Activated naive CD8-positive, alpha-beta T cell (primary cell): Measurements from ENCODE around the gene SLC51B.
"Not testable (repeated sequence)": the region's sequence is repeated elsewhere in the genome, so short reads cannot be mapped to it uniquely, and the experiment has no call there.

ENCODE experiments used
- H3K27ac Mint-ChIP-seq: one replicate; pipeline ENCODE4 v1.8.0; 2021; ENCODE audit warnings: mixed read lengths
- H3K27me3 Mint-ChIP-seq: one replicate; pipeline ENCODE4 v1.8.0; 2021; ENCODE audit warnings: mixed read lengths
- H3K36me3 Mint-ChIP-seq: one replicate; pipeline ENCODE4 v1.8.0; 2021; ENCODE audit warnings: mixed read lengths
- H3K4me1 Mint-ChIP-seq: one replicate; pipeline ENCODE4 v1.8.0; 2021; ENCODE audit warnings: low read depth, mixed read lengths
- H3K4me3 Mint-ChIP-seq: one replicate; pipeline ENCODE4 v1.8.0; 2021; ENCODE audit warnings: mild to moderate bottlenecking, mixed read lengths
- H3K9me3 Mint-ChIP-seq: one replicate; pipeline ENCODE4 v1.8.0; 2021; ENCODE audit warnings: low read depth, mixed read lengths

The SLC51B gene

DNA sequence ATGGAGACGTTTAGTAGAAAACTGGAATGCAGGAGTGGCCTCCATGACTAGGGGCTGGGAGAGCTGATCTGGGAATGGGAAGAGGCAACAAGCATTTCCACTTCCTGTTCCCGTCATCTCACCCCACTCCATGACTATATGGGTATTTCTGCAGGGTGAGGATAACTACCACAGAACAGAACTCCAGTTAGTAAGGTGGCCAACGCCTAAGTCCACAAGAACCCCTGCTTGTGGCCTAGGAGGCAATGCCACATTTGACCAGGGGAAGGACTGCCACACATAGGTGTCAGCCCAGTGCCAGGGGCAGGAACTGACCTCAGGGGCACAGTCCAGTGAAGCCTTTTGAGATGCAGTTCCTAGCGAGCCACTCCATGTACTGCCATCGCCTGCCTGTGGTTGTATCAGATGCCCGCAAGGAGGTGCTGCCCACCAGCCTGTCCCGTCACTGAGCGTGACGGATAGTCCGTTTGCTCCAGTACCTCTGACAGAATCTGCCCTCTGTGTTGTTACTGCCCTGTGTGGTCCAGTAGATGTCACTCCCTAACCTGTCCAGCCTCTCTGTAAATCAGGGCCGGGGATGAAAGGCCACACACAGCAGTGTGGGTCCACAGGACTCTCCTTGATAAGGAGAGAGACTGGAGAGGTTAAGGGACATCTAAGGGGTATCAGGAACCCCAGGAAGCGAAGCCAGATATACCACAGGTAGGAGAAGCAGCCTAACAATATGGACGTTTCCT is 12.2 kb upstream of the SLC51B start:
- H3K4me3 Mint-ChIP-seq = no peak overlapping the region
- no peaks in the 10 kb centered on the region for H3K36me3 Mint-ChIP-seq
- H3K27me3 Mint-ChIP-seq = peaks cover 5% of the 10 kb centered on the region
- H3K4me1 Mint-ChIP-seq = peaks cover 14% of the 10 kb centered on the region
- no peaks in the 10 kb centered on the region for H3K9me3 Mint-ChIP-seq
- H3K27ac Mint-ChIP-seq = no peak overlapping the region

DNA sequence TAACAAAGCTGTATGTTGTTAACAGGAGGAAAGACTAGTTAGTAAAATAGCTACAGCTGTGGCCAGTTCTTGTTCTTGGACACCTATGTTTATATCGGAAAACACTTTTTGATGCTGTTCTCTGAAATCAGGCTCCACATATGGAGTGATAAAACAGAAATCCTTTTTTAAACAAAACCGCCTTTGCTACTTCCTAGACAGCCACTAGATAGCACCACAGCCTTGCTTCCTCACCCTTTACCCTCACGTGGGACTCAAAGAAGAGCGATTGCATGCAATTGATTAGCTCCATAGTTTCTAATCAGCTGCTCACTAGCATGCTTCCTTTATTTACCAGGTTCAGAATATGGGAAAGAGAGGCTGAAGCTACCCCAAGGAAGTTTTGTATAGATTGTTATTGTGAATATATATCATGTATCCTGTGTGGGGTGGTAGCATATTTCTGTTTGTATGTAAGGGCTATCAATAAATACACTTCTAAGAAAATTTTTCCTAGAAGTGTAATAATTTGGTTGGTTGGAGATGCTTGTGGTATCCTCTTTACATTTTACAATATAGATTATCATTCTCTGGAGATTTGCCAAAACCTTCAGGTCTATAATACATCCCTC is 11.4 kb upstream of the SLC51B start:
- H3K36me3 Mint-ChIP-seq = no peaks in the 10 kb centered on the region
- no peaks in the 10 kb centered on the region for H3K9me3 Mint-ChIP-seq
- H3K27ac Mint-ChIP-seq = no peak overlapping the region
- H3K4me3 Mint-ChIP-seq = no peak overlapping the region
- H3K27me3 Mint-ChIP-seq = peaks cover 5% of the 10 kb centered on the region
- H3K4me1 Mint-ChIP-seq = peaks cover 8% of the 10 kb centered on the region

DNA sequence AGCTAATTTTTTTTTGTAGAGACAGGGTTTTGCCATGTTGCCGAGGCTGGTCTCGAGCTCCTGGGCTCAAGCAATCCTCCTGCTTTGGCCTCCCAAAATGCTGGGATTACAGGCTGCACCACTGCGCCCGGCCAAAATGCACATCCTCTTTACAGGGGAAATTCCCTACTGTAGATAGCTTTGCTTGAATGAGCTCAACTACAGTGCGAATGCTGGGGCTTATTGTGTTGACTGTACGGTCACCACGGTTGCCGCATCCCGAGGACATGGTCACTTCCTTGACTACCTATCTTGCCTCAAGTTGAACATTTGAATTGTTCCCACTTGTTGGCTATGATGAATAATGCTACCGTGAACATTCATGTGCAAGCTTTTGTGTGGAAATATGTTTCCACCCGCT is 10.5 kb upstream of the SLC51B start:
- Mint-ChIP-seq H3K4me1 (peaks cover 8% of the 10 kb centered on the region), H3K36me3 (no peaks in the 10 kb centered on the region), H3K27ac (no peak overlapping the region), H3K4me3 (no peak overlapping the region), H3K27me3 (peaks cover 5% of the 10 kb centered on the region), H3K9me3 (no peaks in the 10 kb centered on the region)

DNA sequence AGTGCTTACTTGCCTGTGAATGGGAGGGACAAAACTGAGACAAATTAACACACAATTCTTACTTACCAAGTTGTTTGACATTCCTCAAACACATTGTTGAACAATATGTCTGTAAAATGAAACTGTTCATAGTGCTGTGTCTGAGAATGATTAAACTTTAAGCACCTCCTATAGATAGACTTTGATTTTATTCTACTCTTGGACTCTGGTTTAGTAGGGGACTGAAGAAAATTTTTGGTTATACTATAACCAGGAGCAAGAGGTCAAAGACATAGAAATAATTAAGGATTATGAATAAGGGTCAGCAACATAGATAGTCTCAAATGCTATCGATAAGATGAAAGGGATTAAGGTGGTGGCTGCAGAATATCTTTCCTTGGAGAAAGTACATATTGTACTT is 7.9 kb upstream of the SLC51B start:
- H3K4me1 Mint-ChIP-seq = peaks cover 8% of the 10 kb centered on the region
- no peak overlapping the region for H3K4me3 Mint-ChIP-seq
- no peaks in the 10 kb centered on the region for H3K36me3 Mint-ChIP-seq
- no peak overlapping the region for H3K27ac Mint-ChIP-seq
- H3K9me3 Mint-ChIP-seq = no peaks in the 10 kb centered on the region
- peaks cover 2% of the 10 kb centered on the region for H3K27me3 Mint-ChIP-seq

DNA sequence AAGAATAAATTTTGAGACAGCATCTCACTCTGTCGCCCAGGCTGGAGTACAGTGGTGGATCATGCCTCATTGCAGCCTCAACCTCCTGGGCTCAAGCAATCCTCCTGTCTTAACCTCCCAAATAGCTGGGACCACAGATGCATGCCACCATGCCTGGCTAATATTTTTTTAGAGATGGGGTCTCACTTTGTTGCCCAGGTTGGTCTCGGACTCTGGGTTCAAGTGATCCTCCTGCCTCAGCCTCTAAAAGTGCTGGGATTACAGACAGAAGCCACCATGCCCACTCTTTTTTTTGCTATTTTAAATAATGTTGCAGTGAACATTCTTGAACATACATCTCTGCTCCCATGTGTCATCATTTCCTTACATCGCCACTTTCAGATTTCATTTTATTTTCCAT is 6.8 kb upstream of the SLC51B start:
- Mint-ChIP-seq H3K9me3 (no peaks in the 10 kb centered on the region), H3K4me3 (no peak overlapping the region), H3K36me3 (no peaks in the 10 kb centered on the region), H3K4me1 (peaks cover 4% of the 10 kb centered on the region), H3K27me3 (peaks cover 1% of the 10 kb centered on the region), H3K27ac (no peak overlapping the region)

DNA sequence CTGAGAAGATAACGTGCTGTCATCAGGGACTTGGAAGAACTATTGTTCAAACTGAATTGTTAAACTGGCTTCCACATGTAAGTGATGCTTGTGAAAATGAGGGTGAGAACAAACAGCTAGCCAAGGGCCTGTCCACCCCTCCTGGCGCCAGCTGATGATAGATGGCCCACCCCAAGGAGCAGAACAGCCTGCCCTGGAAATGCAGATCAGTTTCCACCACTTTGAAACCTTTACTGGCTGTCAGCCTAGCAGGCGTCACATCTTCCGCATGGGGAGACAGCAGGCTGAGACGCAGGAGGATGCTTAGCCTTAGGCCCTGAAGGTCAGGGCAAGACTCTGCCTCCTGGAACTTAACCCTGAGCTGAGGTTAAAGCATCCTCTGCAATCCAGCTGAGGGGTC is 6.4 kb upstream of the SLC51B start:
- no peak overlapping the region for H3K4me3 Mint-ChIP-seq

DNA sequence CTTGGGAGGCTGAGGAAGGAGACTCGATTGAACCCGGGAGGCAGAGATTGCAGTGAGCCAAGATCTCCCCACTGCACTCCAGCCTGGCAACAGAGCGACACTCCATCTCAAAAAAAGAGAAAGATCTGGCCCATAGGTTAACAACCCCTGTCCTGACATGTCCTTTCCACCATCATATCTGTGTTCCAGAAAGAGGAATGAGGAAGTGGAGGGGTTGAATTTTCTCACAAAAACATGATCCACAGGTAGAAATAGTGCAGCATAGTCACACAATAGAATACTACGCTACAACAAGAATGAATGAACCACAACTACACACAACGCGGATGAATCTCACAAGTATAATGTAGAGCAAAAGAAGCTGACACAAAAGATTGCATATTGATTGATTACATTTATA is 4.7 kb upstream of the SLC51B start:
- no peaks in the 10 kb centered on the region for H3K36me3 Mint-ChIP-seq
- peaks cover 1% of the 10 kb centered on the region for H3K27me3 Mint-ChIP-seq
- no peak overlapping the region for H3K4me3 Mint-ChIP-seq
- H3K4me1 Mint-ChIP-seq = no peaks in the 10 kb centered on the region
- no peaks in the 10 kb centered on the region for H3K9me3 Mint-ChIP-seq
- no peak overlapping the region for H3K27ac Mint-ChIP-seq

More for the DNA sequence above, 6.4 kb upstream of the SLC51B start:
- no peaks in the 10 kb centered on the region for H3K36me3 Mint-ChIP-seq
- H3K9me3 Mint-ChIP-seq = no peaks in the 10 kb centered on the region
- H3K4me1 Mint-ChIP-seq = no peaks in the 10 kb centered on the region
- H3K27ac Mint-ChIP-seq = no peak overlapping the region
- H3K27me3 Mint-ChIP-seq = peaks cover 1% of the 10 kb centered on the region

DNA sequence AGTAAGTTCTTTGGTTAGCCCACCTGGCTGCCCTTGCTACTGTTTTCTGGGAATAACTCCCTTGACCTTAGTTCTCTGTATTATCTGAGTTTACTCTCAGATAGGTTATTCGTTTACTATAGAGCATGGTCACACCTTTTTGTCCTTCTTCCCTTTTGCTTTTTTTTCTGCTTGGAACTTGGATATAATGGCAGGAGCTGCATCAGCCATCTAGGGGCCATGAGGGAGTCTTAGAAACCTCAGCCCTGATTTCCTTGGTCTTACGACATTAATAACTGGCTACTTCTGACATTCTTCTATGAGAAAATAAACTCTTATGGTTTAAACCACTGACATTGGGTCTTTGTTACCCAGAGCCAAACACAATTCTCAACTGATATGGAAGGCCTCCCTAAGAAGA is 3.4 kb upstream of the SLC51B start:
- Mint-ChIP-seq H3K27me3 (peaks cover 1% of the 10 kb centered on the region), H3K27ac (no peak overlapping the region), H3K9me3 (no peaks in the 10 kb centered on the region), H3K4me1 (no peaks in the 10 kb centered on the region), H3K4me3 (no peak overlapping the region), H3K36me3 (no peaks in the 10 kb centered on the region)

DNA sequence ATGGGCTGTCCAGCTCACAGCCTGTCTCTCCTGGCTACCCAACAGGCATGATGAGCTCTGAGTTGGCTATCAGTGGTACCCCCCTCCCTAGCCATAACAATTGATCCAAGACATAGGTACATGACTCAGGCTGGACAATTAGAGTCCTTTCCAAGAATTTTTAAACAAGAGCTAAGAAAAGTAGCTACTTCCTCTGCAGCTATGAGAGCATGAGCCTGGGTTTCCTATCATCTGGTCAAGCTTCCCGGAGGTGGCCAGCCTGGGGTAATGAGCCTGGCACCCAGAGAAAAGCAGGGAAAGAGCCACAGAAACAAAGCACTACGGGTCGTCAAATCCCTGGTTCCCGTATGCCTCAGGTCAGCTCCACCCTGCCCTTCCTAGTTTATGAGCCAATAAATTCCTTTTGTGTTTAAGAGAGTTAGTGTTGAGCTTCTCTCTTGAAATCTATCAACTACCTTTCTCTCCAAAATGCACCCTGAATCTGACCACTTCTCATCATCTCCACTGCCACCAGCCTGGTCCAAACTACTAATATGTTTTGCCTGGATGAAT is 2.3 kb upstream of the SLC51B start:
- Mint-ChIP-seq H3K9me3 (no peaks in the 10 kb centered on the region), H3K4me3 (no peak overlapping the region), H3K27me3 (peaks cover 2% of the 10 kb centered on the region), H3K27ac (no peak overlapping the region), H3K4me1 (no peaks in the 10 kb centered on the region), H3K36me3 (no peaks in the 10 kb centered on the region)

DNA sequence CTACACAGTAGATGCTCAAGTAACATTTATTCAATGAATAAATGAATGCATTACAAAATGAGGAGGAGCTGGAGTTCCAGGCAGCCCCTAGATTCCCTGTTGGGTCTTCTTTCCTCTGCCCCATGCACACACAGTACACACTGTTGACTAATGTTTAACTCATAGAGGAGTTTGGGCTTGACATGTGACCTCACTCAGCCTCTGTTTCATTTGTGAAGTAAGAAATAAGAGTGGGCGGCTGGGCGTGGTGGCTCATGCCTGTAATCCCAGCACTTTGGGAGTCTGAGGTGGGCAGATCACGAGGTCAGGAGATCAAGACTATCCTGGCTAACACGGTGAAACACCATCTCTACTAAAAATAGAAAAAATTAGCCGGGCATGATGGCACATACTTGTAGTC is 969 bp upstream of the SLC51B start:
- H3K4me3 Mint-ChIP-seq, H3K4me1 Mint-ChIP-seq, H3K27me3 Mint-ChIP-seq, H3K36me3 Mint-ChIP-seq, H3K9me3 Mint-ChIP-seq, H3K27ac Mint-ChIP-seq: not testable (repeated sequence)

DNA sequence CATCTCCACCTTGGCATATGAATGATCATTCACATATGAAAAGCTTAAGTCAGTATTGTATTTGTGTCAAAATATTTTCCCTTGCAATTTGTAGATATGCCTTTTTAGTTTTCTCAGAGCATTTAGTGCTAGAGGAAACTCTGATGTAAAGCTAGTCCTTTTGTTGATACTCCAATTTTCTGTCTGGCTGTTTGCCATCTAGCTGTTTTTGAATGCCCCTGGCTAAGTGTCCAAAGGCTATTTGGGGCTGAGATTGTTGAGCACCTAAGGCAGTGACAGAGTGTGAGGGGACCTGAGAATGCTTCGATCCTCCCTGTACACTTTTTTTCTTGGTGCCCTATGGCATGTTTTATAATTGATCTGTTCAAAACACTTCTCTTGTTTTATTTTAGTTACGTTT is 3.1 kb downstream of the SLC51B start:
- Mint-ChIP-seq H3K36me3 (no peaks in the 10 kb centered on the region), H3K4me1 (peaks cover 10% of the 10 kb centered on the region), H3K4me3 (no peak overlapping the region), H3K27ac (no peak overlapping the region), H3K27me3 (peaks cover 2% of the 10 kb centered on the region), H3K9me3 (no peaks in the 10 kb centered on the region)

DNA sequence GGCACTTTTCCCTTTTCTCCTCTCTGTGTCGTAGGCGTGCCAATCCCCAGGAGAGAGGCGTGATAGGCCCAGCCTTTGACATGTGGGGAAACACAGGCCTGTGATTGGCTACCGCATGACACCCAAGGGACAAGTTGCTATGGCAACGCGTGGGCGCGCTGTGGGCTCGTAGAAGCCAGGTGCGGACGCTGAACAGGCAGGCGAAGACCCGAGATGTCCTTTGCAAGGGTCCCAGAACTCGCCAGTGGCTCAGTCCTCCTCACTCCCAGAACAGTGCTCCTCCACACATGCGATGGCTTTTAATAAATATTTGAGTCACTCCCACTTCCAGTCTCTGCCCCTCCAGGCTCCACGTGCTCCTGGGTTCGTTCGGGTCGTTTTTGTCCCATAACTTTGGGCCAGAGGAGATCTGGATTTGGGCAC is 4.2 kb downstream of the SLC51B start:
- Mint-ChIP-seq H3K9me3 (no peaks in the 10 kb centered on the region), H3K4me3 (peak overlapping the region; percentile 67), H3K27ac (no peak overlapping the region), H3K27me3 (peaks cover 1% of the 10 kb centered on the region), H3K36me3 (no peaks in the 10 kb centered on the region), H3K4me1 (peaks cover 10% of the 10 kb centered on the region)

DNA sequence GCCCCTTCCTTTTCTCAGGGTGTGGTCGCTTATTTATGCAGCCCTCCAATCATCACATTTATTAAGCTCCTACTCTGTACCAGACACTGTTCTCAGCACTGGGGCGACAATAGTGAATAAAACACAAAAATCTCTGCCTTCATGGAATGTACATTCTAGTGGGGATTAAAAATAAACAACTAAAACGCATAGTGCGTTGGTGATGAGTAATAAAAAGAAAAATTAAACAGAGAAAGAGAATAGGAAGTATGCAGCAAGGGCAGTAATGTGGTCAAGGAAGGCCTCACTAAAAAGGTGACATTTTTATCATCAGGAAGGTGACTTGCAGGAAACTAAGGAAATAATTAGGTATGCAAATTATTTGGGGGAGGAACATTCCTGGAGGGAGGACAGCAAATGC is 5.1 kb downstream of the SLC51B start:
- Mint-ChIP-seq H3K9me3 (no peaks in the 10 kb centered on the region), H3K27ac (no peak overlapping the region), H3K4me3 (peak overlapping the region; percentile 39), H3K36me3 (no peaks in the 10 kb centered on the region), H3K27me3 (peaks cover 1% of the 10 kb centered on the region), H3K4me1 (peaks cover 10% of the 10 kb centered on the region)

DNA sequence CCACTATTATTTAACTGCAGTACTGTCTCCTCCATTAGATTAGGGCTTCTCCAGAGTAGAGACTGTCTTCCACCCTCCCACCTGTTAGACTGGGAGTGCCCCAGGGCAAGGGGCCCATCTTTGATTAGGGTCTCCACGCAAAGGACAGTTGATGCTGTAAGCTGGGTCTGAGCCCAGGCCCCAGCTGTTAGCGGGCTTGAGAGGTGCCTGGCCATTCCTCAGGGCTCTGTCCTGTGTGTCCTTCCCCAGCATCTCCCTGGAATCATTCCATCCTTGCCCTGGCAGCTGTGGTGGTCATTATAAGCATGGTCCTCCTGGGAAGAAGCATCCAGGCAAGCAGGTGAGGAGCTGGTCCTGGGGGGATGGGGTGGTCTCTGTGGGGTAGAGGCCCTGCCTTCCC is 6.1 kb downstream of the SLC51B start:
- no peak overlapping the region for H3K27ac Mint-ChIP-seq
- H3K9me3 Mint-ChIP-seq = no peaks in the 10 kb centered on the region
- no peak overlapping the region for H3K4me3 Mint-ChIP-seq
- no peaks in the 10 kb centered on the region for H3K36me3 Mint-ChIP-seq
- peaks cover 10% of the 10 kb centered on the region for H3K4me1 Mint-ChIP-seq
- H3K27me3 Mint-ChIP-seq = peaks cover 1% of the 10 kb centered on the region

DNA sequence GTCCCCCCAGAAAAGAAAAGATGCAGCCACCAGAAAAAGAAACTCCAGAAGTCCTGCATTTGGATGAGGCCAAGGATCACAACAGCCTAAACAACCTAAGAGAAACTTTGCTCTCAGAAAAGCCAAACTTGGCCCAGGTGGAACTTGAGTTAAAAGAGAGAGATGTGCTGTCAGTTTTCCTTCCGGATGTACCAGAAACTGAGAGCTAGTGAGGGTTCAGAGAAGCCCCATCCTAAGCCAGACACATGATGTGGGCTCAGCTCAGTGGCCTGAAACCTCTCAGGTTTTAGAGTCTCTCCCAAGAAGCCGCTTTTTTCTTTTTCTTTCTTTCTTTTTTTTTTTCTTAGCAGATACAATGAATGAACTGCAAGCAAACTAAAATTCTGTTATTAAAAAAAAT is 7.8 kb downstream of the SLC51B start:
- Mint-ChIP-seq H3K9me3 (no peaks in the 10 kb centered on the region), H3K36me3 (no peaks in the 10 kb centered on the region), H3K27ac (no peak overlapping the region), H3K27me3 (no peaks in the 10 kb centered on the region), H3K4me3 (no peak overlapping the region), H3K4me1 (peaks cover 10% of the 10 kb centered on the region)
